ENCODE measurements around the gene LRRK1.

LRRK1 gene

DNA sequence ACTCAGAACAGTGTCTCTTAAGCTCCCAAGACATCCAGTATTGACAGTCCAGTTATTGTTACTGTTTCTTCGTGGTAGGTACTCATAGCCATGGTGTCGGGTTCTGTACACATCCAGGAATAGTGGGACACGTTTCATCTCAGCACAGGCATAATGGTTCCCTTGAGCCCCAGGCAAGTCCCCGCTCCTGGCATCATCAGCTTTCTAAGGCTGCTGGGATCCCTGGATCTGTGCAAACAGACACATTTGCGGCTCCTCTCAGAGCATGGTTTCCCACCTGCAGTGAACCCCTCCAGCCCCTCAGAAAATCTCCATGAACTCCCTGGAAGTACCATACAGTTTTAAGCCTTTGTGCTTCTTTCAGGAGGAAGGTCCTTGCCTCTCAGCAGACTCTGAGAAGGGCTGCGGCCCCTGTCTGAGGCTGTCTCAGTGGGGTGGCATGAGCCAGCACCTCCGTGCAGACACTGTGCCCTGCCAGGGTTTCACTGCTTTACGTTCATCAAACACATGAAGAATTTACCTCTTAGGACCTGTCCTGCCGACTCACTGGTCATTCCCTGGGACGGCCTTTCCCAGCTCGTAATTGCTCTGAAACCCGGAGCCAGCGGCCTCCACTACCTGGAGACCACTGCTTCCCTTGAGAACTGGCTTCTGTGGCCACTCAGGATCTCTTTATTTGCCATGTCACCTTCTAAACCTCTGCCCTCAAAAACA, 124.9 kb downstream of the LRRK1 start:
- no peak for DNase-seq (ENCODE audit: low read depth in 2 of 2)

DNA sequence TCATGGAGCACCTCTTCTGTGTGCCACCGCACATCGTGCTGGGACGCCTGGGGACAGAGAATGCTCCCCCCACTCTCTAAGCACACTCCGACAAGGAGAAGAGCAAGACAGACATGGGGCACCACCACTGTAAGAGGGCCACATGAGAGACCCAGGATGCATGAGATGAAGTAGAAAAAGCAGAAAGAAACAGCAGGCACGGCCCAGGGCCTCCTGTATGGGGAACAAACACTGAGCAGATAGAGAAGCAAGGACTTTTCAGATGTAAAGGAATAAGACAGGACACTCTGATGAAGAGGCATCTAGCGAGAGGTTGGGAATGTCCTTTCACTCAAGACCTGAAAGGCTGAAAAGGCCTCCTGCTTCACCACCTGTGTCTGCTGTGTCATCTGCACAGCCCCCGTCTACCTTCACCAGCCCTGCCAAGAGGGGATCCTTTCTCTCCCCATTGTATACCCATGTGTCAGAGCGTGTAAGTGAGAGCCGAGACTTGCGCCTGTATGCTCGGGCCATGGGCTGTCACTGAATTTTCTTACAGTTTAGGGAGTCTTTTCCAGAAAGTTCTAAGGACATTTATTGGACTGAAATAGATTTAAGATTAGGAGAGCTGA, 125.6 kb downstream of the LRRK1 start:
- DNase-seq (ENCODE audit: low read depth in 2 of 2): no peak

- no peak for DNase-seq (ENCODE audit: low read depth in 2 of 2)
Measured at GRCh38 chr15:101045236-101045646, 126.1 kb downstream of the LRRK1 start.

DNA sequence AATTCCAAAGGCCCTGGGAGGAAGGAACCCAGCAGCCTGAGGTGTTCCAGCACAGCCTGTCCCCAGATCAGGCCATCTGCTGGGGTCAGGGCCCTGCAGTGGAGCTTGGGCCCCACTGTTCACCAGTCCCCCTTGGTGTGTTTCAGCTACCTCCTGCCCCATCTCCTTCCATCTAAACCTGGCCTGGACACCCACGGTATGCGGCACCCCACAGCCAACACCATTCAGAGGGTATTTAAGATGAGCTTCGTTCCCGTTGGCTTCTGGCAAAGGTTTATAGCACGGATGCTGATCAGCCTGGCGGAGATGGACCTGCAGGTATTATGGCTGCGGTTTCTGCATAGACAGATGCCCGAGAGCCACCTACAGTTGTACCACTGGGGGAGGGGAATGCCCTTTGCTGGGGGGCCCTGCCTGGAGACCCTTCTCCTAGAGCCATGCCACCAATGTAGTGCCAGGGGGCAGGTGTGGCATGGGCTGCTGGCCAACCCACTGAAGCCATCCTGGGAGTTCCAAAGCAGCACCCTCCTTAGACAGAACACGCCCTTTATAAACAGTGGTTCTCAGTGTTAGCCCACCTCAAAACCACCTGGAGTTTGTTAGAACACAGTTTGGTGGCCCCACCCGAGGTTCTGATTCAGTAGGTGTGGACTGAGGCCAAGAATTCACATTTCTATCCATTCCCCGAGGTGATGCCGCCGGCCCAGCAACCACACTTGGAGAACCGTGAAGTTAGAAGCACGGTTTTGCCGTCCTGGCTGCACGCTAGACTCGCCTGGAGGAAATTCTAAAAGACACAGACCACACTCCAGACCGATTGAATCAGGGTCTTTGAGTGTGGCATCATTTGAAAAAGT, 126.9 kb downstream of the LRRK1 start:
- DNase-seq (ENCODE audit: low read depth in 2 of 2): no peak

- DNase-seq (ENCODE audit: low read depth in 2 of 2): no peak
Measured at GRCh38 chr15:101046826-101047225, 127.7 kb downstream of the LRRK1 start.

- DNase-seq (ENCODE audit: low read depth in 2 of 2): no peak
Measured at GRCh38 chr15:101047301-101047781, 128.2 kb downstream of the LRRK1 start.

GRCh38 chr15:101048176-101048575, 129.0 kb downstream of the LRRK1 start:
- no peak for DNase-seq (ENCODE audit: low read depth in 2 of 2)

DNA sequence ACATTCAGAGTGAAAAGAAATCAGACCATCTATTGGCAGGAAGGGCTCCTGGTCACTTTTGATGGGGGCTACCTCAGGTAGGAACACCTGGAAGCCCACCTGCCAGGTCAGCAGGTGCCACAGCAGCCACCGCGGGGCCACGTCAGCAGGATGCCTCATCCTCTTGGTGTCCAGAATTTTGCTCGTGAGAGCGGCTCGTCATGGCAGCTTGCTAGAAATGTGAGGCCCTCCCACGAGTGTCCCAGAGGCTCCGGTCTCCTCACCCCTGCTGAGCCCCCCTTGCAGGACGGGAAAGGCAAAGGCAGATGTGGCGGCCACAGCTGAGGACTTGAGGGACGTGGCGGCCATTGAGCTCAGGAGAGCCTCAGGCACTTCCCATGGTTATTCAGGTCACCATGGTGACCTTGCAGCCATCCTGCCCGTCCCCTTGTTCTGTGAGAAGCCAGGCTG, 129.4 kb downstream of the LRRK1 start:
- DNase-seq (ENCODE audit: low read depth in 2 of 2): no peak

- no peak for DNase-seq (ENCODE audit: low read depth in 2 of 2)
Measured at GRCh38 chr15:101049282-101049681, 130.1 kb downstream of the LRRK1 start.

DNA sequence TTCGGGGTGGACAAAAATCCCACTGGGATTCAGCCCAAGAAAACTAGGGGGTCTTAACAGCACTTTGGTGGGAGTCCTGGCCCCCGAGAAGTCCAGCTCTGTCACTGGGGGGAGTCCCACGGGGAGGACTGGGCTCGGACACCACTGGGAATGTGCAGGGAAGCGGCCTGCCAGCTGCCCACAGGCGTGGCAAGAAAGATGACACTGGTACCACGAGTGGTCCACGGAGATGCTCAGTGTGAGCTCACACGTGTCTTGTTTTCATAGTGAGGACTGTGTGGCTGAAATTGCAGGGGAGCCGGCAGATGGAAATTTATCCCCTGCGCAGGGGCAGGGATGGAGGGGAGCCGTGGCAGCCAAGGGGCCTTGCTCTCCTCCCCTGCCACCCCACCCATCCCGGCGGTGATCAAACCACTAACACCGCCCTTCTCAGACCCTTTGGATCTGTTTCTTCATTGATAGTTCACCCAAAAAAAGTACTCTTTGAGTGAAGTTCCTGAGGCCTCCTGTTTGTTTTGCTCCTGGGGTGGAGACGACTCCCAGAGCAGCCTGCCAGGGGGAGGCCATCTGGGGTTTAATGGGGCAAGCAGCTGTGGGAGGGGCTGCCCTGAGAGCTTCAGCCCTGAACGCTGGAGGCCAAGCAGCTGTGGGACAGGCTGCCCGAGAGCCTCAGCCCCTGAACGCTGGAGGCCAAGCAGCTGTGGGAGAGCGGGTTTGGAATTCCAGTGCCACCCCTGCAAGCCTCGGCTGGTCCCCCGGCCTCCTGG, 130.9 kb downstream of the LRRK1 start:
- DNase-seq (ENCODE audit: low read depth in 2 of 2): no peak

- no peak for DNase-seq (ENCODE audit: low read depth in 2 of 2)
Measured at GRCh38 chr15:101050623-101051290, 131.6 kb downstream of the LRRK1 start.

DNA sequence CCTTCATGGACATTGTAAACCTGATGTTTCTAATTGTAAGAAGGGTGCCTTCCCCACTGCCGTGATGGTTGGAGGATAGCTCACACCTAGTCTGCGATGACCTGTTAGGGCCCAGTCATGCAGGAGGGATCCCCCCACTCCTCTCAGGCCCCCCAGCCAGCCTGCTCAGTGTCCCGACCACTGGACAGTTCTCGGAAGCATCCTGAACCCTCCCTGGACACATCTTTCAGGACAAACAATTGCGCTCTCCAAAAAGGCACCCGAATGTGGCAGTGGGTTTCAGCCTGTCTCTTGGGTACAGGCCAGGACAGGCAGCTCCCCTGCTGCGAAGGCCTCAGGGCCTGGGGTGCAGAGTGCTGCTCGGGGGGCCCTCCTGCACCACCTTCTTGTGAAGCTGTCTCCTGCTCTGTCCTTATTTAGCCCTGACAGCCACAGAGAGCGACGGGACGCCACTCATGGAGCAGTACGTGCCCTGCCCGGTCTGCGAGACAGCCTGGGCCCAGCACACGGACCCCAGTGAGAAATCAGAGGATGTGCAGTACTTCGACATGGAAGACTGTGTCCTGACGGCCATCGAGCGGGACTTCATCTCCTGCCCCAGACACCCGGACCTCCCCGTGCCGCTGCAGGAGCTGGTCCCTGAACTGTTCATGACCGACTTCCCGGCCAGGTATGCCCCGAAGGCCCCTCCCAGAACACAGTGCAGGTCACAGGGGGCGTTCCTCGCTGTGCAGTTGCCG, 132.3 kb downstream of the LRRK1 start:
- DNase-seq (ENCODE audit: low read depth in 2 of 2): no peak

DNA sequence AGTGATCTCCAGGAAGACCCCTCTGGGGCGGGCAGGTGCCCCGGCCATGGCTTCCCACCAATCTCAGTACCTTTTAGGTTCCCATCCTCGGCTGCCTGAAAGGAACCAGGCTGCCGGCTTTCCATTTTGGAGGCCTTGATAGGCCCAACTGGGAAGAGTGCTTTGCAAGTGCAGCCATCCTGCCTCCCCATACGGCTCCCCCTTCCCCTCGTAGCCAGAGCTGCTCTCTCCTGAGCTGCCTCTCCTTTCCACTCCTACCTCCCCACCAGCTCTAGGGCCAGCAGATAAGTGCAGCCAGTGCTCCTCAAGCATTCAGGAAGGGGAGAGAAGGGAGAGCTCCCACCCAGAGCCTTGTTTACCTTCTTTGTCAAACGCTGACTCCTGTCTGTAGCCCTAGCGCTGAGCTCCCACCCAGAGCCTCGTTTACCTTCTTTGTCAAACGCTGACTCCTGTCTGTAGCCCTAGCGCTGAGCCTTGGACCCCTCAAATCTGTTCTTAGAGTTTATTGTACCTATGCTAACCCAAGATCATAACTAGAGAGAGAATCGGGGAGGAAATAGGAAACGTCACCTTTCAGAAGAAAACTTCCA, 133.0 kb downstream of the LRRK1 start:
- DNase-seq (ENCODE audit: low read depth in 2 of 2): no peak

- DNase-seq (ENCODE audit: low read depth in 2 of 2): no peak
Measured at GRCh38 chr15:101052681-101053121, 133.5 kb downstream of the LRRK1 start.

- no peak for DNase-seq (ENCODE audit: low read depth in 2 of 2)
Measured at GRCh38 chr15:101053261-101053660, 134.1 kb downstream of the LRRK1 start.

DNA sequence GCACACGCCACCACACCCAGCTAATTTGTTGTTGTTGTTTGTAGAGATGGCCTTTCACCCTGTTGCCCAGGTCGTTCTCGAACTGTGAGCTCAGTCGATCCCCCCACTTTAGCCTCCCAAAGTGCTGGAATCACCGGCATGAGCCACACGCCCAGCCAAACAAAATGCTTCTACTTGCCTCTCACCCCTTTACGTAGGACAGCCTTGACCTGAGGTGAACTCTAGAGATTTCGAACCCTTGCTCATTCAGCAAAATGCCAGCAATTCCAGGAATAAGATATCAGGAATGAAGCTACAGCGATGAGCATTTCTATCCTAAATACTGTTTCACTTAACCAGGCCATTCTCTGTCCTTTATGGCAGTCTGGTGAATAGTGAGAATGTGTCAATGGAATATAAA, 135.0 kb downstream of the LRRK1 start:
- DNase-seq (ENCODE audit: low read depth in 2 of 2): no peak

DNA sequence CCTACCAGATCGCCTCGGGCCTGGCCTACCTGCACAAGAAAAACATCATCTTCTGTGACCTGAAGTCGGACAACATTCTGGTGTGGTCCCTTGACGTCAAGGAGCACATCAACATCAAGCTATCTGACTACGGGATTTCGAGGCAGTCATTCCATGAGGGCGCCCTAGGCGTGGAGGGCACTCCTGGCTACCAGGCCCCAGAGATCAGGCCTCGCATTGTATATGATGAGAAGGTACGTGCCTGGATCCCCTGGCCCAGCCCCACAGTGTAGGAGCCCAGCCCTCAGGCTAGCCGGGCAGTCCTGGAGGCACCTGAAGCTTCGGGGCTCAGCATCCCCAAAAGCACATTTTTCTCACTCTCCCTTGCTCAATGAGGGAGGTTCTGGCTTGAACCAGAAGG, 135.8 kb downstream of the LRRK1 start:
- no peak for DNase-seq (ENCODE audit: low read depth in 2 of 2)

- no peak for DNase-seq (ENCODE audit: low read depth in 2 of 2)
Measured at GRCh38 chr15:101055411-101055810, 136.3 kb downstream of the LRRK1 start.

DNA sequence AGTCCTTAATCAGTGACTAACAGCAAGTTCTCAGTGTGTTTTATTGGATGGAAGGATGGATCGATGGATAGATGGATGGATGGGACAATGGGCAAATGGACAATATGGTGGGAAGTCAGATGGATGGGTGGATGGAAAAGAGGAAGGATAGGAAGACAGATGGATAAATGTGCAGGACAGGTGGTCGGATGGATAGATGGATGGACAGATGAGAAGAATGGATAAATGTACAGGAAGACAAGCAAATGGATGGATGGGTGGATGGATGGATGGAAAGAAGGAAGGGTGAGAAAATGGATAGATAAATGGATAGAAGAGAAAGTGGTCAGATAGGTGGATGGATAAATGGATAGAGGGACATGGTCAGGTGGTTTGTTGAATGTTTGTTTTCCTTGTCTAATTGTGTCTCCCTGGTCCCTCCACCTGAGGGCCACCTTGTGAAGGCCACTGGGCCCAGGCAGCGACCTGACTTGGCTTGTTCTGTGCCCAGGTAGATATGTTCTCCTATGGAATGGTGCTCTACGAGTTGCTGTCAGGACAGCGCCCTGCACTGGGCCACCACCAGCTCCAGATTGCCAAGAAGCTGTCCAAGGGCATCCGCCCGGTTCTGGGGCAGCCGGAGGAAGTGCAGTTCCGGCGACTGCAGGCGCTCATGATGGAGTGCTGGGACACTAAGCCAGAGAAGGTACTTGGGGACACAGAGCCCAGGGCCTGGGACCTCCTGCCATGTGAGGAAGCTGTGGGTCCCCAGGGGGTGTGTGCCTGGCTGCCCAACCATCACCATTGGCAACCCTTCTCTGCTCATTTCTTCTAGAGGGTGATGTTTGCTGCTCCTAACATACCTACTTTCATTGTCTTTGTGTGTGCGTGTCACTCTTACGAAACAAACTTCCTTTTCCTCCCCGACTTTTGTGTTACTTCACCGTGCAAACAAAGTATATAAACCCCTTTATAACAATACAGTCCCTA, 137.5 kb downstream of the LRRK1 start:
- no peak for DNase-seq (ENCODE audit: low read depth in 2 of 2)

Data from stimulated activated CD8-positive, alpha-beta memory T cell treated with anti-CD3 and anti-CD28 coated beads, Interleukin-7, amount 100 ng/mL, for 4 hours (primary cell).